GM10266 (cell line): ENCODE data around the gene OSCAR.

Experiments used
- DNase-seq: peaks from one replicate; pipeline ENCODE4 v3.0.0; 2012; ENCODE audit errors: extremely low spot score
- TF ChIP-seq, protein P1 (sequence below): IDR thresholded peaks from 2 replicates; pipeline ENCODE4 v1.5.1; 2012; ENCODE audit warnings: mild to moderate bottlenecking, low read depth; ENCODE audit not compliant: control insufficient read depth, insufficient read depth; ENCODE audit errors: missing control alignments

OSCAR gene

GRCh38 chr19:54121259-54121658 is 20.7 kb upstream of the OSCAR start:
- TF ChIP-seq, protein P1, sequence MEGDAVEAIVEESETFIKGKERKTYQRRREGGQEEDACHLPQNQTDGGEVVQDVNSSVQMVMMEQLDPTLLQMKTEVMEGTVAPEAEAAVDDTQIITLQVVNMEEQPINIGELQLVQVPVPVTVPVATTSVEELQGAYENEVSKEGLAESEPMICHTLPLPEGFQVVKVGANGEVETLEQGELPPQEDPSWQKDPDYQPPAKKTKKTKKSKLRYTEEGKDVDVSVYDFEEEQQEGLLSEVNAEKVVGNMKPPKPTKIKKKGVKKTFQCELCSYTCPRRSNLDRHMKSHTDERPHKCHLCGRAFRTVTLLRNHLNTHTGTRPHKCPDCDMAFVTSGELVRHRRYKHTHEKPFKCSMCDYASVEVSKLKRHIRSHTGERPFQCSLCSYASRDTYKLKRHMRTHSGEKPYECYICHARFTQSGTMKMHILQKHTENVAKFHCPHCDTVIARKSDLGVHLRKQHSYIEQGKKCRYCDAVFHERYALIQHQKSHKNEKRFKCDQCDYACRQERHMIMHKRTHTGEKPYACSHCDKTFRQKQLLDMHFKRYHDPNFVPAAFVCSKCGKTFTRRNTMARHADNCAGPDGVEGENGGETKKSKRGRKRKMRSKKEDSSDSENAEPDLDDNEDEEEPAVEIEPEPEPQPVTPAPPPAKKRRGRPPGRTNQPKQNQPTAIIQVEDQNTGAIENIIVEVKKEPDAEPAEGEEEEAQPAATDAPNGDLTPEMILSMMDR, result no peak
- no peak for DNase-seq

- TF ChIP-seq, protein P1, result no peak
Observed at GRCh38 chr19:54115109-54116063, 14.8 kb upstream of the OSCAR start, which contains the start of the genes PRPF31 and TFPT. Gene PRPF31, plus strand, starts transcription at chr19:54115754. Its CDS starts 2,525 bp downstream, at chr19:54118279. Gene TFPT, minus strand, starts transcription at chr19:54115657. Its CDS starts 388 bp downstream, at chr19:54115269.

GRCh38 chr19:54114340-54115108 is 13.9 kb upstream of the OSCAR start:
- DNase-seq, result peak; percentile 77
- TF ChIP-seq, protein P1, result no peak

More at GRCh38 chr19:54115109-54116063, 14.8 kb upstream of the OSCAR start, which contains the start of the genes PRPF31 and TFPT:
- DNase-seq, result peak; percentile 97

- TF ChIP-seq, protein P1, result no peak
- DNase-seq, result no peak
Observed at GRCh38 chr19:54109651-54110050, 9.0 kb upstream of the OSCAR start.

GRCh38 chr19:54108496-54108895 is 7.9 kb upstream of the OSCAR start:
- DNase-seq, result no peak

DNA sequence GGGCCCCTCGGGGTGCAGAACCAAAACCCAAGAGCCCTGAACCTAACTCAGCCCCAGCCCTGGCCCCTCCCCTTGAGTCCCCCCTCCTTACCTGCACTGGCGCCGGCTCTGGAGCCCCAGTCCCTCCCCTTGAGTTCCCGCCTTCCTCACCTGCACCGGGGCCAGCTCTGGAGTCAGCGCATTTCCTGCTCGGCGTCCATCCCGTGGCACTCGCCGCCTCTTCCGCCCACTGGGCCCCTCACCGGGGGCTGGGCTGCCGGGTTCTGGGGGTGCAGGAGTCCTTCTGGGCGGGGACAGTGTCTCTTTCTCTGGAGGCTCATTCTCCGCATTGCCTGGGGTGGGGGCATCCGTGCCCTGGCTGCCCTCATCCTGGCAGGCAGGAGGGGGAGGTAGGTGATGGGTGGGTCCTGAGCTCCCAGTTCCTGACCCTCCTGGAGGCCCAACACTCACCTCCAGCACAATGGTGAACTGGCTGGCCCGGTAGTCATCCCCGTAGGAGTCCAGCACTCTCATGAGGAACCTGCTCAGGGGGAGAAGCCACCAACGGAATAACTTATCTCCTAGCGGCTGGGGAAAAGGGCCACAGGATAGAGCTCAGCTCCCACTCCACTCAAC is 7.4 kb upstream of the OSCAR start:
- no peak for DNase-seq
- TF ChIP-seq, protein P1, result no peak

More at GRCh38 chr19:54108496-54108895, 7.9 kb upstream of the OSCAR start:
- TF ChIP-seq, protein P1, result no peak
